ENCODE data around the gene GLG1. TPM values are rescaled to one million over a fixed set of nuclear protein-coding genes. Genes with fewer than 3 reads are reported as not detected.

GLG1 gene
- total RNA-seq, 1 experiment from 2014 or later, result 117 TPM

DNA sequence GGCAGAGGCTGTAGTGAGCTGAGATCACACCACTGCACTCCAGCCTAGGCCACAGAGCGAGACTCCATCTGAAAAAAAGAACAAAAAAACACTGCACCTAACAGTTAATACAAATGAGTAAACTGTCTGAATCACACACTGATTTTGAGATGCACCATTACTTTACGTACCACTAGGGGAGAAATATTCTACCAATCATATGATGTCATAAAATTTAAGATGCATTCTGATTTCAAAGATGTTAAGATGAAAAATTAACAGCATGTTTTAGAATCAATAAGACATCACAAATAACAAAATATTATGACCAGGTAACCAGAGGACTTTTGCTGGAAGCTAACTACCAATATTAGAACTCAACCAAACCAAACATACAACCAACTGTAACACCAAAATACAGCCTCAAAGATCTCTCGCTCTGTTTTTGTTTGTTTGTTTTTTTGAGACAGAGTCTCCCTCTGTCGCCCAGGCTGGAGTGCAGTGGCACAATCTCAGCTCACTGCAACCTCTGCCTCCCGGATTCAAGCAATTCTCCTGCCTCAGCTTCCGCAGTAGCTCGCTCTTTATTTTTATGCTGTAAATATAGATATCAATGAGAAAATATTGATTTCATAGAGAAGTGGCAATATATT is 31.6 kb downstream of the GLG1 start:
- ChIA-PET CTCF (no interaction called here), POLR2A (ENCODE audit: unreplicated experiment) (no interaction called here)
- Histone ChIP-seq H3K36me3 (ENCODE audit: low read depth) (no peaks in the 10 kb centered on the region), H3K4me1 (replicated peaks; ENCODE audit: insufficient read depth) (peaks cover 20% of the 10 kb centered on the region), H3K9me3 (ENCODE audit: insufficient read depth, low read depth) (no peaks in the 10 kb centered on the region), H4K20me1 (ENCODE audit: insufficient read depth) (peaks cover 10% of the 10 kb centered on the region), H3K4me2 (no peak overlapping the region), H3K27me3 (ENCODE audit: insufficient read depth, low read depth) (no peaks in the 10 kb centered on the region), H2AFZ (no peak overlapping the region), H3K27ac (no peak overlapping the region), H3K9me2 (ENCODE audit: insufficient read depth) (no peaks in the 10 kb centered on the region), H3K79me2 (ENCODE audit: low read depth) (peaks cover 75% of the 10 kb centered on the region), H3K4me3 (no peak overlapping the region), H3F3A (ENCODE audit: insufficient read depth, low read depth) (peaks cover 13% of the 10 kb centered on the region)
- intact Hi-C loops (cut with micrococcal nuclease; ENCODE audit: unreplicated experiment), result no loop called here
- no peak for TF ChIP-seq CTCF (conservative IDR thresholded peaks at IDR 0.05)
- no peak for TF ChIP-seq EZH2 (IDR thresholded peaks at IDR 0.05; ENCODE audit: low read depth)
- no peak for DNase-seq
- BruUV-seq (replicated peaks), result no TSS peak

GRCh38 chr16:74574146-74574545 is 32.8 kb downstream of the GLG1 start:
- intact Hi-C loops (cut with micrococcal nuclease; ENCODE audit: unreplicated experiment), result no loop called here
- Histone ChIP-seq H3K27me3 (ENCODE audit: insufficient read depth, low read depth) (no peaks in the 10 kb centered on the region), H3K36me3 (ENCODE audit: low read depth) (no peaks in the 10 kb centered on the region), H3K79me2 (ENCODE audit: low read depth) (peaks cover 71% of the 10 kb centered on the region), H2AFZ (no peak overlapping the region), H3F3A (ENCODE audit: insufficient read depth, low read depth) (peaks cover 19% of the 10 kb centered on the region), H4K20me1 (ENCODE audit: insufficient read depth) (peaks cover 10% of the 10 kb centered on the region), H3K27ac (no peak overlapping the region), H3K9me2 (ENCODE audit: insufficient read depth) (no peaks in the 10 kb centered on the region), H3K4me3 (no peak overlapping the region), H3K9me3 (ENCODE audit: insufficient read depth, low read depth) (no peaks in the 10 kb centered on the region), H3K4me2 (no peak overlapping the region), H3K4me1 (replicated peaks; ENCODE audit: insufficient read depth) (peaks cover 17% of the 10 kb centered on the region)
- TF ChIP-seq EZH2 (IDR thresholded peaks at IDR 0.05; ENCODE audit: low read depth), result no peak
- TF ChIP-seq CTCF (conservative IDR thresholded peaks at IDR 0.05), result no peak
- ChIA-PET POLR2A (ENCODE audit: unreplicated experiment) (interaction anchor here (0.5 kb wide), 1 partner anchor 139 kb away, joined by 3 read pairs; no protein-coding TSS in a partner anchor), CTCF (no interaction called here)
- no peak for DNase-seq
- no TSS peak for BruUV-seq (replicated peaks)

GRCh38 chr16:74573622-74574021 is 33.3 kb downstream of the GLG1 start:
- H4K20me1 ChIP-seq (ENCODE audit: insufficient read depth), result peaks cover 10% of the 10 kb centered on the region
- TF ChIP-seq CTCF (conservative IDR thresholded peaks at IDR 0.05), result no peak
- TF ChIP-seq EZH2 (IDR thresholded peaks at IDR 0.05; ENCODE audit: low read depth), result no peak
- H3K9me3 ChIP-seq (ENCODE audit: insufficient read depth, low read depth), result no peaks in the 10 kb centered on the region
- no peak for DNase-seq
- POLR2A ChIA-PET (ENCODE audit: unreplicated experiment), result interaction anchor here (0.5 kb wide), 1 partner anchor 139 kb away, joined by 3 read pairs; no protein-coding TSS in a partner anchor
- no peaks in the 10 kb centered on the region for H3K27me3 ChIP-seq (ENCODE audit: insufficient read depth, low read depth)
- peaks cover 71% of the 10 kb centered on the region for H3K79me2 ChIP-seq (ENCODE audit: low read depth)
- no peak overlapping the region for H3K27ac ChIP-seq
- H3K4me3 ChIP-seq, result no peak overlapping the region
- intact Hi-C loops (cut with micrococcal nuclease; ENCODE audit: unreplicated experiment), result no loop called here
- H3K4me2 ChIP-seq, result no peak overlapping the region
- peaks cover 17% of the 10 kb centered on the region for H3F3A ChIP-seq (ENCODE audit: insufficient read depth, low read depth)
- H3K36me3 ChIP-seq (ENCODE audit: low read depth), result no peaks in the 10 kb centered on the region
- no peak overlapping the region for H2AFZ ChIP-seq
- H3K4me1 ChIP-seq (replicated peaks; ENCODE audit: insufficient read depth), result peaks cover 12% of the 10 kb centered on the region
- H3K9me2 ChIP-seq (ENCODE audit: insufficient read depth), result no peaks in the 10 kb centered on the region
- CTCF ChIA-PET, result no interaction called here
- no TSS peak for BruUV-seq (replicated peaks)

Measured in PC-9 (cell line).